Astrocyte of the cerebellum (primary cell): ENCODE results near the gene SGMS1.

ENCODE experiments used
- DNase-seq: peaks from one replicate; pipeline ENCODE4 v3.0.0-alpha.2; 2011; ENCODE audit warnings: low read depth
- H3K4me3 ChIP-seq: 2 replicates; pipeline ENCODE4 v1.5.1; 2011; ENCODE audit warnings: mild to moderate bottlenecking, low read depth, low read length, moderate library complexity
- CTCF ChIP-seq: IDR thresholded peaks from 2 replicates; pipeline ENCODE4 v1.5.1; 2012; ENCODE audit warnings: low read length, low read depth, moderate library complexity, mild to moderate bottlenecking; ENCODE audit errors: missing control alignments
- in situ Hi-C: cut with HindIII; loops from 2 replicates; pipeline ENCODE4 v1.10.0; 2017; ENCODE audit warnings: low sequenced_read_pairs

Gene SGMS1

GRCh38 chr10:50405723-50406122, 218.0 kb downstream of the SGMS1 start:
- in situ Hi-C loops: no loop called here
- no peak for DNase-seq
- TF ChIP-seq CTCF: no peak
- no peak overlapping the region for H3K4me3 ChIP-seq

GRCh38 chr10:50404021-50404773, 219.6 kb downstream of the SGMS1 start:
- TF ChIP-seq CTCF: no peak
- in situ Hi-C loops: no loop called here
- no peak overlapping the region for H3K4me3 ChIP-seq
- DNase-seq: no peak

- H3K4me3 ChIP-seq: no peak overlapping the region
- in situ Hi-C loops: no loop called here
- DNase-seq: no peak
- TF ChIP-seq CTCF: no peak
Observed at GRCh38 chr10:50403074-50403473, 220.7 kb downstream of the SGMS1 start.

GRCh38 chr10:50402466-50402865, 221.3 kb downstream of the SGMS1 start:
- no peak for DNase-seq
- no peak for TF ChIP-seq CTCF
- in situ Hi-C loops: no loop called here
- no peak overlapping the region for H3K4me3 ChIP-seq

GRCh38 chr10:50400694-50401093, 223.1 kb downstream of the SGMS1 start:
- H3K4me3 ChIP-seq: no peak overlapping the region
- no peak for DNase-seq
- TF ChIP-seq CTCF: no peak
- in situ Hi-C loops: no loop called here

- DNase-seq: no peak
- H3K4me3 ChIP-seq: no peak overlapping the region
- in situ Hi-C loops: no loop called here
- TF ChIP-seq CTCF: no peak
Observed at GRCh38 chr10:50398823-50399222, 224.9 kb downstream of the SGMS1 start.
